K562 (cell line): Measurements from ENCODE around the gene ITPR3. TPM values are rescaled to one million over a fixed set of nuclear protein-coding genes. Genes with fewer than 3 reads are reported as not detected.

Source experiments
- CBFA2T2 ChIP-seq: fragments of 450-650 bp; conservative IDR thresholded peaks from 2 replicates; pipeline ENCODE4 v1.6.1; 2017; ENCODE audit warnings: mild to moderate bottlenecking
- KDM4B ChIP-seq, 2 experiments: fragments of 450-650 bp in 1 of 2; sonication (generic) in 1 of 2; IDR thresholded peaks; 2 replicates each; pipeline ENCODE4 v1.6.1; 2016 to 2017; ENCODE audit warnings: borderline replicate concordance in 2 of 2, antibody characterized with exemption in 1 of 2, low read depth in 1 of 2, mild to moderate bottlenecking in 1 of 2
- MEF2A ChIP-seq: IDR thresholded peaks from 2 replicates; pipeline ENCODE4 v1.6.1; 2011; ENCODE audit warnings: low read depth, mild to moderate bottlenecking, low read length, moderate library complexity; ENCODE audit not compliant: control insufficient read depth
- PML ChIP-seq: IDR thresholded peaks from 2 replicates; pipeline ENCODE4 v1.6.1; 2012; ENCODE audit warnings: low read length, inconsistent platforms
- PRDM10 ChIP-seq: fragments of 450-650 bp; IDR thresholded peaks from 2 replicates; pipeline ENCODE4 v1.6.1; 2018; ENCODE audit not compliant: partially characterized antibody
- RBM25 ChIP-seq: fragments of 200-400 bp; formaldehyde crosslinking; IDR thresholded peaks from 2 replicates; pipeline ENCODE4 v1.6.1; 2018; ENCODE audit warnings: low read length, low read depth, moderate library complexity; ENCODE audit not compliant: severe bottlenecking
- SNRNP70 ChIP-seq: fragments of 200-400 bp; formaldehyde crosslinking; optimal IDR thresholded peaks from 2 replicates; pipeline ENCODE3; 2017; ENCODE audit warnings: low read depth, low read length
- TCFL5 ChIP-seq: fragments of 250-450 bp; sonication (Bioruptor Pico); conservative IDR thresholded peaks from 2 replicates; pipeline ENCODE4 v1.6.1; 2021; ENCODE audit warnings: mild to moderate bottlenecking, moderate library complexity, matching md5 sums
- ZNF512 ChIP-seq: IDR thresholded peaks from 2 replicates; pipeline ENCODE4 v1.6.1; 2016; ENCODE audit warnings: missing genetic modification characterization, missing compliant biosample characterization
- ZNF695 ChIP-seq: fragments of 450-650 bp; formaldehyde crosslinking; IDR thresholded peaks from 2 replicates; pipeline ENCODE4 v1.4.0; 2020; ENCODE audit warnings: mild to moderate bottlenecking, moderate library complexity
- polyA plus RNA-seq, 8 experiments: library from polyadenylated mRNA; depleted of rRNA in 4 of 8; stranded (reverse) in 5 of 8; unstranded in 3 of 8; fragments of >200 nt; fragmentation: Nextera tagmentation in 2 of 8; fragmentation: Illumina TruSeq in 1 of 8; extraction: Ambion mirVana in 2 of 8; extraction: Trizol in 1 of 8; gene quantifications; 2 replicates each; pipeline versions ENCODE4 v1.2.1 to v1.2.3, GENCODE V29; 2011 to 2014; ENCODE audit warnings: inconsistent platforms in 1 of 8, missing spikeins in 1 of 8
- total RNA-seq, 7 experiments: library from RNA; depleted of rRNA in 6 of 7; stranded (reverse); fragments of >200 nt in 6 of 7; fragmentation: Illumina TruSeq in 2 of 7; extraction: Trizol in 2 of 7; gene quantifications; 2 replicates each; pipeline versions ENCODE4 v1.2.1 to v1.2.3, GENCODE V29; 2011 to 2021; ENCODE audit warnings: low replicate concordance in 1 of 7
- TF ChIP-seq, protein P1 (sequence below): fragments of 250-450 bp; sonication (Bioruptor Pico); IDR thresholded peaks from 2 replicates; pipeline ENCODE4 v1.4.0; 2020; ENCODE audit warnings: mild to moderate bottlenecking, moderate library complexity, borderline replicate concordance

ITPR3 gene
- total and polyA plus RNA-seq, 9 of the 15 experiments (the other 6 are each of a cell fraction or from before 2014, with no cell fraction given) = 0.39 to 35.7 (median 13.2) TPM

DNA sequence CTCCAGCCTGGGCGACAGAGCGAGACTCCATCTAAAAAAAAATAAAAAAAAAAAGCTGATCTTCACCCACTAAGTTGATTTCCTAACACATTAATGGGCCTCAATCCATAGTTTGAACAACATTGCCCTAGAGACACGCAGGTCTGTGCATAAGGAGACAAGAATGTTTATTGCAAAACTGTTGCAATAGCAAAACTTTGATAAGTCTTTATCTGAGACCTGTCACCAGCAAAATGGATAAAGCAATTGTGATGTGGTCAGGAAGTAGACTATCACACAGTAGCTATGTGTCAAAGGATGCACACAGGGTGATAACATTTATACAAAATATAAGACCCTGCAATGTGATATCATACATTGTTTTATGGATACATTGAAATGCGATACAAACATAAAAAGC, 4.2 kb upstream of the ITPR3 start (continued):
- TF ChIP-seq, protein P1, sequence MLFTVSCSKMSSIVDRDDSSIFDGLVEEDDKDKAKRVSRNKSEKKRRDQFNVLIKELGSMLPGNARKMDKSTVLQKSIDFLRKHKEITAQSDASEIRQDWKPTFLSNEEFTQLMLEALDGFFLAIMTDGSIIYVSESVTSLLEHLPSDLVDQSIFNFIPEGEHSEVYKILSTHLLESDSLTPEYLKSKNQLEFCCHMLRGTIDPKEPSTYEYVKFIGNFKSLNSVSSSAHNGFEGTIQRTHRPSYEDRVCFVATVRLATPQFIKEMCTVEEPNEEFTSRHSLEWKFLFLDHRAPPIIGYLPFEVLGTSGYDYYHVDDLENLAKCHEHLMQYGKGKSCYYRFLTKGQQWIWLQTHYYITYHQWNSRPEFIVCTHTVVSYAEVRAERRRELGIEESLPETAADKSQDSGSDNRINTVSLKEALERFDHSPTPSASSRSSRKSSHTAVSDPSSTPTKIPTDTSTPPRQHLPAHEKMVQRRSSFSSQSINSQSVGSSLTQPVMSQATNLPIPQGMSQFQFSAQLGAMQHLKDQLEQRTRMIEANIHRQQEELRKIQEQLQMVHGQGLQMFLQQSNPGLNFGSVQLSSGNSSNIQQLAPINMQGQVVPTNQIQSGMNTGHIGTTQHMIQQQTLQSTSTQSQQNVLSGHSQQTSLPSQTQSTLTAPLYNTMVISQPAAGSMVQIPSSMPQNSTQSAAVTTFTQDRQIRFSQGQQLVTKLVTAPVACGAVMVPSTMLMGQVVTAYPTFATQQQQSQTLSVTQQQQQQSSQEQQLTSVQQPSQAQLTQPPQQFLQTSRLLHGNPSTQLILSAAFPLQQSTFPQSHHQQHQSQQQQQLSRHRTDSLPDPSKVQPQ (CRISPR knock-in tag) = no peak
- TF ChIP-seq CBFA2T2 (peak; percentile 59), SNRNP70 (no peak), ZNF695 (CRISPR knock-in tag) (no peak), TCFL5 (CRISPR knock-in tag) (no peak), MEF2A (no peak), ZNF512 (tag) (no peak), PRDM10 (no peak), RBM25 (no peak), PML (no peak), KDM4B (IDR thresholded peaks at IDR 0.05; ENCODE audit: borderline replicate concordance in 2 of 2, low read depth in 1 of 2) (no peak)
